ENCODE data around the gene TRIP12.
A peak's percentile ranks its signal among the peaks of the same experiment; 100 is the strongest.

GRCh38 chr2:229910832-229911412 lies 10.9 kb downstream of the TRIP12 start:
- TF ChIP-seq, protein P1, sequence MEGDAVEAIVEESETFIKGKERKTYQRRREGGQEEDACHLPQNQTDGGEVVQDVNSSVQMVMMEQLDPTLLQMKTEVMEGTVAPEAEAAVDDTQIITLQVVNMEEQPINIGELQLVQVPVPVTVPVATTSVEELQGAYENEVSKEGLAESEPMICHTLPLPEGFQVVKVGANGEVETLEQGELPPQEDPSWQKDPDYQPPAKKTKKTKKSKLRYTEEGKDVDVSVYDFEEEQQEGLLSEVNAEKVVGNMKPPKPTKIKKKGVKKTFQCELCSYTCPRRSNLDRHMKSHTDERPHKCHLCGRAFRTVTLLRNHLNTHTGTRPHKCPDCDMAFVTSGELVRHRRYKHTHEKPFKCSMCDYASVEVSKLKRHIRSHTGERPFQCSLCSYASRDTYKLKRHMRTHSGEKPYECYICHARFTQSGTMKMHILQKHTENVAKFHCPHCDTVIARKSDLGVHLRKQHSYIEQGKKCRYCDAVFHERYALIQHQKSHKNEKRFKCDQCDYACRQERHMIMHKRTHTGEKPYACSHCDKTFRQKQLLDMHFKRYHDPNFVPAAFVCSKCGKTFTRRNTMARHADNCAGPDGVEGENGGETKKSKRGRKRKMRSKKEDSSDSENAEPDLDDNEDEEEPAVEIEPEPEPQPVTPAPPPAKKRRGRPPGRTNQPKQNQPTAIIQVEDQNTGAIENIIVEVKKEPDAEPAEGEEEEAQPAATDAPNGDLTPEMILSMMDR (IDR thresholded peaks at IDR 0.05): peak in 2 of 7 experiments; percentile 9 to 20
- TF ChIP-seq POLR2AphosphoS5 (IDR thresholded peaks at IDR 0.05) (peak in 1 of 3 donors; percentile 22), EP300 (IDR thresholded peaks at IDR 0.05) (no peak)
